SK-N-SH (cell line): ENCODE data around the gene ASIC2. TPM values are rescaled to one million over a fixed set of nuclear protein-coding genes. Genes with fewer than 3 reads are reported as not detected.

Experiments used
- CTCF ChIA-PET: fragments of 300-600, 350-600 bp; formaldehyde crosslinking; extraction: SDS; loops from one replicate; lab custom pipeline; 2021; lab: Yijun Ruan, JAX
- POLR2A ChIA-PET: fragments of 350-600 bp; sonication (Branson Sonifier 250); formaldehyde crosslinking; extraction: SDS; loops from one replicate; lab custom pipeline; 2020; ENCODE audit warnings: antibody characterized with exemption, inconsistent platforms; lab: Yijun Ruan, JAX
- DNase-seq: peaks from one replicate; pipeline ENCODE4 v3.0.0; 2012
- H2AFZ ChIP-seq: fragments of 200-600 bp; sonication (generic); 2 replicates; pipeline ENCODE4 v1.8.1; 2016; ENCODE audit warnings: antibody characterized with exemption, mild to moderate bottlenecking, low read depth
- H3F3A ChIP-seq: fragments of 200-600 bp; sonication (generic); replicated peaks from 2 replicates; pipeline ENCODE3; 2016; ENCODE audit warnings: antibody characterized with exemption, mild to moderate bottlenecking; ENCODE audit not compliant: insufficient read depth
- H3K27ac ChIP-seq, 2 experiments: fragments of 200-500 bp in 1 of 2; fragments of 200-600 bp in 1 of 2; sonication (Bioruptor generic) in 1 of 2; sonication (generic), shearing (Covaris generic) in 1 of 2; 2 replicates each; pipeline versions ENCODE4 v1.5.1 to v1.6.1; 2014 to 2016; ENCODE audit warnings: low read depth in 2 of 2, inconsistent platforms in 1 of 2, low read length in 1 of 2, mild to moderate bottlenecking in 1 of 2, mixed read lengths in 1 of 2
- H3K27me3 ChIP-seq: fragments of 200-600 bp; sonication (generic), shearing (Covaris generic); 2 replicates; pipeline ENCODE4 v1.6.1; 2016; ENCODE audit warnings: mixed run types; ENCODE audit not compliant: insufficient read depth
- H3K36me3 ChIP-seq, 2 experiments: fragments of 200-500 bp in 1 of 2; fragments of 200-600 bp in 1 of 2; sonication (Bioruptor generic) in 1 of 2; sonication (generic) in 1 of 2; replicated peaks in 1 of 2; 2 replicates each; pipeline versions ENCODE3 to v1.5.1; 2014 to 2016; ENCODE audit warnings: low read length in 1 of 2, mild to moderate bottlenecking in 1 of 2; ENCODE audit not compliant: insufficient read depth in 2 of 2, control insufficient read depth in 1 of 2
- H3K4me1 ChIP-seq, 2 experiments: fragments of 200-500 bp in 1 of 2; fragments of 200-600 bp in 1 of 2; sonication (Bioruptor generic) in 1 of 2; sonication (generic), shearing (Covaris generic) in 1 of 2; 2 replicates each; pipeline versions ENCODE4 v1.5.1 to v1.6.1; 2014 to 2016; ENCODE audit warnings: low read depth in 1 of 2, low read length in 1 of 2, mixed run types in 1 of 2; ENCODE audit not compliant: insufficient read depth in 2 of 2, control insufficient read depth in 1 of 2
- H3K4me2 ChIP-seq: fragments of 200-600 bp; sonication (generic), shearing (Covaris generic); 2 replicates; pipeline ENCODE4 v1.6.1; 2017; ENCODE audit warnings: mixed run types
- H3K4me3 ChIP-seq, 2 experiments: fragments of 200-500 bp in 1 of 2; fragments of 200-600 bp in 1 of 2; sonication (Bioruptor generic) in 1 of 2; sonication (generic), shearing (Covaris generic) in 1 of 2; 2 replicates each; pipeline versions ENCODE4 v1.5.1 to v1.8.1; 2014 to 2016; ENCODE audit warnings: low read depth in 2 of 2, inconsistent platforms in 1 of 2, low read length in 1 of 2, mild to moderate bottlenecking in 1 of 2, mixed read lengths in 1 of 2, moderate library complexity in 1 of 2
- H3K79me2 ChIP-seq: fragments of 200-600 bp; sonication (generic); 2 replicates; pipeline ENCODE4 v1.8.1; 2017; ENCODE audit warnings: mild to moderate bottlenecking; ENCODE audit not compliant: insufficient read depth
- H3K9ac ChIP-seq: fragments of 200-600 bp; sonication (generic); 2 replicates; pipeline ENCODE4 v1.6.1; 2017; ENCODE audit warnings: mixed run types
- H3K9me2 ChIP-seq: fragments of 200-600 bp; sonication (generic); 2 replicates; pipeline ENCODE4 v1.6.1; 2017; ENCODE audit warnings: mixed run types
- H3K9me3 ChIP-seq: fragments of 200-600 bp; sonication (generic); 2 replicates; pipeline ENCODE4 v1.6.1; 2017; ENCODE audit warnings: mixed run types, mild to moderate bottlenecking, moderate library complexity
- H4K20me1 ChIP-seq: fragments of 200-600 bp; sonication (generic); 2 replicates; pipeline ENCODE4 v1.6.1; 2017; ENCODE audit warnings: mild to moderate bottlenecking, mixed run types; ENCODE audit not compliant: insufficient read depth
- CHD2 ChIP-seq: fragments of 150-350 bp; IDR thresholded peaks from 2 replicates; pipeline ENCODE4 v1.6.1; 2018; ENCODE audit warnings: low read length; ENCODE audit not compliant: partially characterized antibody
- CTCF ChIP-seq: fragments of 200-600 bp; sonication (generic); IDR thresholded peaks from 2 replicates; pipeline ENCODE4 v1.6.1; 2017; ENCODE audit warnings: antibody characterized with exemption, mild to moderate bottlenecking, moderate library complexity
- ELF1 ChIP-seq: IDR thresholded peaks from 2 replicates; pipeline ENCODE4 v1.4.0; 2012
- EP300 ChIP-seq, 2 experiments: IDR thresholded peaks; 2 replicates each; pipeline versions ENCODE4 v1.4.0 to v1.6.1; 2012; ENCODE audit warnings: borderline replicate concordance in 1 of 2, low read depth in 1 of 2, low read length in 1 of 2
- FOSL2 ChIP-seq: IDR thresholded peaks from 2 replicates; pipeline ENCODE4 v1.4.0; 2012; ENCODE audit warnings: low read depth, mild to moderate bottlenecking, moderate library complexity, borderline replicate concordance
- GATA2 ChIP-seq: sonication (generic); formaldehyde crosslinking; IDR thresholded peaks from 2 replicates; pipeline ENCODE4 v1.5.0; 2020; ENCODE audit warnings: mild to moderate bottlenecking, missing genetic modification reagents
- RFX5 ChIP-seq: IDR thresholded peaks from 2 replicates; pipeline ENCODE4 v1.6.1; 2012; ENCODE audit warnings: mild to moderate bottlenecking, improper control_type of control experiment, low read length
- TEAD4 ChIP-seq: IDR thresholded peaks from 2 replicates; pipeline ENCODE4 v1.4.0; 2012; ENCODE audit warnings: mild to moderate bottlenecking, borderline replicate concordance; ENCODE audit not compliant: insufficient read depth
- USF1 ChIP-seq: IDR thresholded peaks from 2 replicates; pipeline ENCODE4 v1.4.0; 2012; ENCODE audit warnings: low read depth, borderline replicate concordance
- WGBS: methylation state at CpG from one replicate; pipeline ENCODE4 v1.1.6; 2017; ENCODE audit warnings: low lambda C conversion rate; 5-methylcytosine and 5-hydroxymethylcytosine counted together
- polyA plus RNA-seq, 3 experiments: library from polyadenylated mRNA; depleted of rRNA; stranded (reverse); fragments of >200 nt; gene quantifications; 2 replicates each; pipeline ENCODE4 v1.2.3, GENCODE V29; 2012
- TF ChIP-seq, protein P1 (sequence below): IDR thresholded peaks from 2 replicates; pipeline ENCODE4; 2012

ASIC2 gene
- polyA plus RNA-seq, 1 of the 3 experiments (the other 2 are of a cell fraction) = 0.08 TPM

- TF ChIP-seq CTCF = no peak
- TF ChIP-seq RFX5 = no peak
- no peak for TF ChIP-seq ELF1
- no peak for TF ChIP-seq GATA2 (CRISPR knock-in tag)
- no peak for TF ChIP-seq TEAD4
- TF ChIP-seq USF1 = no peak
- no peak for TF ChIP-seq CHD2
- TF ChIP-seq, protein P1, sequence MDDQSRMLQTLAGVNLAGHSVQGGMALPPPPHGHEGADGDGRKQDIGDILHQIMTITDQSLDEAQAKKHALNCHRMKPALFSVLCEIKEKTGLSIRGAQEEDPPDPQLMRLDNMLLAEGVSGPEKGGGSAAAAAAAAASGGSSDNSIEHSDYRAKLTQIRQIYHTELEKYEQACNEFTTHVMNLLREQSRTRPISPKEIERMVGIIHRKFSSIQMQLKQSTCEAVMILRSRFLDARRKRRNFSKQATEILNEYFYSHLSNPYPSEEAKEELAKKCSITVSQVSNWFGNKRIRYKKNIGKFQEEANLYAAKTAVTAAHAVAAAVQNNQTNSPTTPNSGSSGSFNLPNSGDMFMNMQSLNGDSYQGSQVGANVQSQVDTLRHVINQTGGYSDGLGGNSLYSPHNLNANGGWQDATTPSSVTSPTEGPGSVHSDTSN = no peak
These were observed 126.6 kb downstream of the ASIC2 start (continued) for GRCh38 chr17:33166472-33166871.

GRCh38 chr17:33164169-33164881 is 128.8 kb downstream of the ASIC2 start:
- Histone ChIP-seq H2AFZ (no peak overlapping the region), H3K4me3 (no peak overlapping the region), H3K9ac (no peak overlapping the region), H4K20me1 (no peaks in the 10 kb centered on the region), H3K27ac (no peak overlapping the region), H3K4me2 (no peak overlapping the region), H3K79me2 (no peaks in the 10 kb centered on the region), H3K9me3 (no peaks in the 10 kb centered on the region), H3K27me3 (no peaks in the 10 kb centered on the region; the same call in 1 of the 2 replicates), H3K4me1 (no peaks in the 10 kb centered on the region; a peak in 1 of 4 replicates)
- CTCF ChIA-PET = no interaction called here
- 48% methylated on average over 8 of the region's 8 CpGs for WGBS
- no peak for TF ChIP-seq FOSL2
- no peak for TF ChIP-seq EP300 (IDR thresholded peaks at IDR 0.05; ENCODE audit: borderline replicate concordance in 1 of 2, low read depth in 1 of 2, low read length in 1 of 2)
- TF ChIP-seq, protein P1 = 0 out of 2 replicates have a peak, but pooled peaks have one; percentile 16
- TF ChIP-seq, all 33 proteins: peak for 1
- Histone ChIP-seq H3K36me3 (no peaks in the 10 kb centered on the region), H3F3A (no peaks in the 10 kb centered on the region), H3K9me2 (no peaks in the 10 kb centered on the region)
- POLR2A ChIA-PET = no interaction called here
- no peak for DNase-seq
